GM23338 (cell line): Measurements from ENCODE around the gene OPRD1. TPM values are rescaled to one million over a fixed set of nuclear protein-coding genes. Genes with fewer than 3 reads are reported as not detected.

Experiments used
- ATAC-seq: fragments of 200-7000 bp; cut with Tn5 transposase; 3 replicates; pipeline ENCODE4 v1.9.1; 2020
- DNase-seq: peaks from one replicate; pipeline ENCODE4 v3.0.0-alpha.2; 2015; ENCODE audit warnings: low spot score
- H2AFZ ChIP-seq: fragments of 200-600 bp; sonication (generic); 2 replicates; pipeline ENCODE4 v1.8.0; 2016; ENCODE audit warnings: antibody characterized with exemption, mild to moderate bottlenecking, moderate library complexity
- H3F3A ChIP-seq: fragments of 200-600 bp; sonication (generic); replicated peaks from 2 replicates; pipeline ENCODE4 v1.8.0; 2017; ENCODE audit warnings: antibody characterized with exemption, mixed run types, low read depth
- H3K27ac ChIP-seq: fragments of 200-600 bp; sonication (generic); 2 replicates; pipeline ENCODE4 v1.6.1; 2016; ENCODE audit warnings: low read depth
- H3K27me3 ChIP-seq: fragments of 200-600 bp; sonication (generic); 2 replicates; pipeline ENCODE4 v1.8.0; 2016; ENCODE audit warnings: mild to moderate bottlenecking, mixed run types, moderate library complexity; ENCODE audit not compliant: insufficient read depth
- H3K36me3 ChIP-seq: fragments of 200-600 bp; sonication (generic); 2 replicates; pipeline ENCODE4 v1.8.0; 2016; ENCODE audit warnings: mild to moderate bottlenecking; ENCODE audit not compliant: insufficient read depth
- H3K4me1 ChIP-seq: fragments of 200-600 bp; sonication (generic); 2 replicates; pipeline ENCODE4 v1.8.0; 2016; ENCODE audit warnings: mild to moderate bottlenecking, moderate library complexity; ENCODE audit not compliant: insufficient read depth
- H3K4me2 ChIP-seq: fragments of 200-600 bp; sonication (generic); 2 replicates; pipeline ENCODE4 v1.7.1; 2017; ENCODE audit warnings: mixed run types
- H3K4me3 ChIP-seq: fragments of 200-600 bp; sonication (generic); 2 replicates; pipeline ENCODE4 v1.6.1; 2016; ENCODE audit warnings: mixed run types
- H3K79me2 ChIP-seq: fragments of 200-600 bp; sonication (generic); replicated peaks from 2 replicates; pipeline ENCODE4 v1.8.0; 2017; ENCODE audit warnings: mild to moderate bottlenecking; ENCODE audit not compliant: insufficient read depth
- H3K9me2 ChIP-seq: fragments of 200-600 bp; sonication (generic); 2 replicates; pipeline ENCODE4 v1.8.0; 2017; ENCODE audit not compliant: insufficient read depth
- H4K20me1 ChIP-seq: fragments of 200-600 bp; sonication (generic); replicated peaks from 2 replicates; pipeline ENCODE4 v1.8.0; 2017; ENCODE audit warnings: mild to moderate bottlenecking; ENCODE audit not compliant: insufficient read depth
- H3K27ac Mint-ChIP-seq: 2 replicates; pipeline ENCODE4 v1.8.0; 2020; ENCODE audit warnings: inconsistent platforms, mild to moderate bottlenecking, moderate library complexity, mixed read lengths
- H3K27me3 Mint-ChIP-seq: 3 replicates; pipeline ENCODE4 v1.8.0; 2022; ENCODE audit warnings: low read depth, mild to moderate bottlenecking, moderate library complexity, mixed read lengths, inconsistent platforms; ENCODE audit not compliant: insufficient read depth, poor library complexity
- H3K36me3 Mint-ChIP-seq: 3 replicates; pipeline ENCODE4 v1.8.0; 2021; ENCODE audit warnings: low read depth, mild to moderate bottlenecking, inconsistent platforms, moderate library complexity, mixed read lengths
- H3K4me1 Mint-ChIP-seq: 3 replicates; pipeline ENCODE4 v1.8.0; 2020; ENCODE audit warnings: mild to moderate bottlenecking, inconsistent platforms, mixed read lengths
- H3K4me3 Mint-ChIP-seq: 3 replicates; pipeline ENCODE4 v1.8.0; 2021; ENCODE audit warnings: moderate library complexity, mild to moderate bottlenecking, inconsistent platforms, mixed read lengths
- H3K9me3 Mint-ChIP-seq: 3 replicates; pipeline ENCODE4 v1.8.0; 2020; ENCODE audit warnings: moderate library complexity, mild to moderate bottlenecking, inconsistent platforms, mixed read lengths
- CREB1 ChIP-seq: fragments of 250-450 bp; sonication (Bioruptor Pico); IDR thresholded peaks from 2 replicates; pipeline ENCODE4 v1.5.0; 2020; ENCODE audit warnings: low read depth, mild to moderate bottlenecking, moderate library complexity
- JUNB ChIP-seq: IDR thresholded peaks from one replicate; pipeline ENCODE4 v1.6.1; 2016; ENCODE audit warnings: antibody characterized with exemption; ENCODE audit not compliant: unreplicated experiment
- NANOG ChIP-seq: IDR thresholded peaks from 2 replicates; pipeline ENCODE4 v1.6.1; 2016; ENCODE audit warnings: antibody characterized with exemption, borderline replicate concordance
- POLR2AphosphoS5 ChIP-seq: IDR thresholded peaks from 2 replicates; pipeline ENCODE4 v1.6.1; 2016; ENCODE audit warnings: antibody characterized with exemption, low read depth
- ZNF114 ChIP-seq: fragments of 250-450 bp; sonication (Bioruptor Pico); IDR thresholded peaks from 2 replicates; pipeline ENCODE4 v1.5.0; 2020; ENCODE audit warnings: mild to moderate bottlenecking, moderate library complexity
- ZNF331 ChIP-seq: fragments of 250-450 bp; sonication (Bioruptor Pico); IDR thresholded peaks from 2 replicates; pipeline ENCODE4 v1.5.0; 2020; ENCODE audit warnings: low read depth, mild to moderate bottlenecking, moderate library complexity
- polyA plus RNA-seq: library from polyadenylated mRNA; unstranded; fragments of >200 nt; fragmentation: Nextera tagmentation; extraction: Ambion mirVana; gene quantifications from 2 replicates; pipeline ENCODE4 v1.2.1, GENCODE V29; 2016
- total RNA-seq: library from RNA; depleted of rRNA; stranded (reverse); fragments of >200 nt; shearing (Covaris generic); gene quantifications from 2 replicates; pipeline ENCODE4 v1.2.3, GENCODE V29; 2014
- TF ChIP-seq, protein P1 (sequence below): IDR thresholded peaks from one replicate; pipeline ENCODE4 v1.6.1; 2018; ENCODE audit warnings: antibody characterized with exemption; ENCODE audit not compliant: unreplicated experiment
- TF ChIP-seq, protein P2 (sequence below): IDR thresholded peaks from 2 replicates; pipeline ENCODE4 v1.6.1; 2016; ENCODE audit warnings: antibody characterized with exemption
- TF ChIP-seq, protein P3 (sequence below), 2 experiments: fragments of 200-600 bp in 1 of 2; sonication (generic) in 1 of 2; conservative IDR thresholded peaks; 2 replicates each; pipeline versions ENCODE4 v1.5.1 to v1.6.1; 2016 to 2017; ENCODE audit warnings: antibody characterized with exemption in 2 of 2, low read depth in 2 of 2, mild to moderate bottlenecking in 2 of 2, moderate library complexity in 1 of 2
- TF ChIP-seq, protein P4 (sequence below): fragments of 250-450 bp; sonication (Bioruptor Pico); IDR thresholded peaks from 2 replicates; pipeline ENCODE4 v1.5.0; 2020; ENCODE audit warnings: mild to moderate bottlenecking, moderate library complexity

The OPRD1 gene
- total and polyA plus RNA-seq, 2 experiments from 2014 or later, result 0.55 to 2.3 TPM

DNA sequence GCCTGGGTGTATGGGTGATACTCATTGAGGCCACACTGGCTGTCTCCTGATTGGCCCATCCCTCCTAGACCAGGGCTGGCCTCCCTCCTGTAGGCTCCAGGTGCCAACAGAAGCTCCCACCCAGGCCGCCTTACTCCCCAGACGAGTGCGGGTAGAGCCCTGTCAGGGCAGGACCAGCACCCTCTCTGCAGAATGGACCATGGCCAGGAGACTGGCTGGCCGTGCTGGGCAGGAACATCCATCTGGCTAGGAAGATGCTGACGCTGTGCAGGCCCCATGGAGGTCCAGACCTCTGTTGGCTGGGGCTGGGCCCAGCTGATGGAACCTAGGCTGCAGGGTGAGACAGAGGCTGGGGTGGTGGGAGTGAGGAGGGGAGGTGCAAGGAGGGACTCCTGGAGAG, 77.4 kb downstream of the OPRD1 start:
- no peaks in the 10 kb centered on the region; the same call in 2 of the 3 replicates for H3K9me3 Mint-ChIP-seq
- TF ChIP-seq ZNF331, result no peak
- no peak for TF ChIP-seq JUNB
- ATAC-seq (no peak), DNase-seq (no peak)
- H3K4me1 Mint-ChIP-seq, result peaks cover 28% of the 10 kb centered on the region
- no peaks in the 10 kb centered on the region for H4K20me1 ChIP-seq
- peaks cover 19% of the 10 kb centered on the region for H3K27me3 Mint-ChIP-seq
- no peak overlapping the region for H3K27ac Mint-ChIP-seq
- H3K4me3 Mint-ChIP-seq, result no peak overlapping the region
- peaks cover 20% of the 10 kb centered on the region for H3K4me1 ChIP-seq
- H3K4me2 ChIP-seq, result no peak overlapping the region
- no peak overlapping the region for H3K4me3 ChIP-seq
- peaks cover 16% of the 10 kb centered on the region; the same call in 1 of the 2 replicates for H3K27me3 ChIP-seq
- no peaks in the 10 kb centered on the region for H3K36me3 Mint-ChIP-seq
- H3K36me3 ChIP-seq, result no peaks in the 10 kb centered on the region
- no peaks in the 10 kb centered on the region for H3K79me2 ChIP-seq
- H3F3A ChIP-seq, result peaks cover 11% of the 10 kb centered on the region
- no peak overlapping the region for H3K27ac ChIP-seq
- H3K9me2 ChIP-seq, result no peaks in the 10 kb centered on the region
- no peak overlapping the region for H2AFZ ChIP-seq

DNA sequence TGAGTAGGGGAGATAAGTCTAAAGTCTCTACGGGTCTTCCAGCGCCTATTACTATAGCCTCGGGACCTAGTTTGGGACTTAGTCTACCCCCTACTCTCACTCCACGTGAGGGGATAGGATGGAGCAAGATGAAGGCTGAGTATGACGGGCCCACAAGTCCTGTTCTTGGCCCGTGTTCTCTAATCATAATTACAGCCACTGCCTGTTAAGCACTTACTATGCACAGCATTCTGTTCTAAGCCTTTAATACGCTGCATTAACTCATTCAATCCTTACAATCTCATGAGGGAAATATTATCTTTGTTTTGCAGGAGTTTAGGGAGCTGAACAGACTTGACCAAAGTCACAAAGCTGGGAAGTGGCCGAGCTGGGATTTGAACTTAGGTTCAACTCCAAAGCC, 78.5 kb downstream of the OPRD1 start:
- Histone ChIP-seq H2AFZ (no peak overlapping the region), H3K27ac (no peak overlapping the region), H3K4me2 (no peak overlapping the region), H3K4me3 (no peak overlapping the region), H4K20me1 (no peaks in the 10 kb centered on the region), H3K36me3 (no peaks in the 10 kb centered on the region), H3F3A (peaks cover 10% of the 10 kb centered on the region; the same call in 1 of the 2 replicates), H3K79me2 (no peaks in the 10 kb centered on the region), H3K9me2 (no peaks in the 10 kb centered on the region), H3K4me1 (peaks cover 11% of the 10 kb centered on the region), H3K27me3 (peaks cover 16% of the 10 kb centered on the region; the same call in 1 of the 2 replicates)
- no peak for ATAC-seq
- H3K9me3 Mint-ChIP-seq, result no peaks in the 10 kb centered on the region; the same call in 2 of the 3 replicates
- H3K4me3 Mint-ChIP-seq, result no peak overlapping the region
- DNase-seq, result no peak
- H3K27me3 Mint-ChIP-seq, result peaks cover 16% of the 10 kb centered on the region
- no peak overlapping the region for H3K27ac Mint-ChIP-seq
- peaks cover 20% of the 10 kb centered on the region for H3K4me1 Mint-ChIP-seq
- no peaks in the 10 kb centered on the region for H3K36me3 Mint-ChIP-seq
- TF ChIP-seq, protein P1, sequence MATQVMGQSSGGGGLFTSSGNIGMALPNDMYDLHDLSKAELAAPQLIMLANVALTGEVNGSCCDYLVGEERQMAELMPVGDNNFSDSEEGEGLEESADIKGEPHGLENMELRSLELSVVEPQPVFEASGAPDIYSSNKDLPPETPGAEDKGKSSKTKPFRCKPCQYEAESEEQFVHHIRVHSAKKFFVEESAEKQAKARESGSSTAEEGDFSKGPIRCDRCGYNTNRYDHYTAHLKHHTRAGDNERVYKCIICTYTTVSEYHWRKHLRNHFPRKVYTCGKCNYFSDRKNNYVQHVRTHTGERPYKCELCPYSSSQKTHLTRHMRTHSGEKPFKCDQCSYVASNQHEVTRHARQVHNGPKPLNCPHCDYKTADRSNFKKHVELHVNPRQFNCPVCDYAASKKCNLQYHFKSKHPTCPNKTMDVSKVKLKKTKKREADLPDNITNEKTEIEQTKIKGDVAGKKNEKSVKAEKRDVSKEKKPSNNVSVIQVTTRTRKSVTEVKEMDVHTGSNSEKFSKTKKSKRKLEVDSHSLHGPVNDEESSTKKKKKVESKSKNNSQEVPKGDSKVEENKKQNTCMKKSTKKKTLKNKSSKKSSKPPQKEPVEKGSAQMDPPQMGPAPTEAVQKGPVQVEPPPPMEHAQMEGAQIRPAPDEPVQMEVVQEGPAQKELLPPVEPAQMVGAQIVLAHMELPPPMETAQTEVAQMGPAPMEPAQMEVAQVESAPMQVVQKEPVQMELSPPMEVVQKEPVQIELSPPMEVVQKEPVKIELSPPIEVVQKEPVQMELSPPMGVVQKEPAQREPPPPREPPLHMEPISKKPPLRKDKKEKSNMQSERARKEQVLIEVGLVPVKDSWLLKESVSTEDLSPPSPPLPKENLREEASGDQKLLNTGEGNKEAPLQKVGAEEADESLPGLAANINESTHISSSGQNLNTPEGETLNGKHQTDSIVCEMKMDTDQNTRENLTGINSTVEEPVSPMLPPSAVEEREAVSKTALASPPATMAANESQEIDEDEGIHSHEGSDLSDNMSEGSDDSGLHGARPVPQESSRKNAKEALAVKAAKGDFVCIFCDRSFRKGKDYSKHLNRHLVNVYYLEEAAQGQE, result no peak
- TF ChIP-seq, protein P2, sequence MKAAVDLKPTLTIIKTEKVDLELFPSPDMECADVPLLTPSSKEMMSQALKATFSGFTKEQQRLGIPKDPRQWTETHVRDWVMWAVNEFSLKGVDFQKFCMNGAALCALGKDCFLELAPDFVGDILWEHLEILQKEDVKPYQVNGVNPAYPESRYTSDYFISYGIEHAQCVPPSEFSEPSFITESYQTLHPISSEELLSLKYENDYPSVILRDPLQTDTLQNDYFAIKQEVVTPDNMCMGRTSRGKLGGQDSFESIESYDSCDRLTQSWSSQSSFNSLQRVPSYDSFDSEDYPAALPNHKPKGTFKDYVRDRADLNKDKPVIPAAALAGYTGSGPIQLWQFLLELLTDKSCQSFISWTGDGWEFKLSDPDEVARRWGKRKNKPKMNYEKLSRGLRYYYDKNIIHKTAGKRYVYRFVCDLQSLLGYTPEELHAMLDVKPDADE, result no peak
- TF ChIP-seq ZNF114 (CRISPR knock-in tag) (no peak), CREB1 (CRISPR knock-in tag) (no peak), NANOG (no peak), JUNB (no peak), POLR2AphosphoS5 (no peak)
- TF ChIP-seq, protein P3, sequence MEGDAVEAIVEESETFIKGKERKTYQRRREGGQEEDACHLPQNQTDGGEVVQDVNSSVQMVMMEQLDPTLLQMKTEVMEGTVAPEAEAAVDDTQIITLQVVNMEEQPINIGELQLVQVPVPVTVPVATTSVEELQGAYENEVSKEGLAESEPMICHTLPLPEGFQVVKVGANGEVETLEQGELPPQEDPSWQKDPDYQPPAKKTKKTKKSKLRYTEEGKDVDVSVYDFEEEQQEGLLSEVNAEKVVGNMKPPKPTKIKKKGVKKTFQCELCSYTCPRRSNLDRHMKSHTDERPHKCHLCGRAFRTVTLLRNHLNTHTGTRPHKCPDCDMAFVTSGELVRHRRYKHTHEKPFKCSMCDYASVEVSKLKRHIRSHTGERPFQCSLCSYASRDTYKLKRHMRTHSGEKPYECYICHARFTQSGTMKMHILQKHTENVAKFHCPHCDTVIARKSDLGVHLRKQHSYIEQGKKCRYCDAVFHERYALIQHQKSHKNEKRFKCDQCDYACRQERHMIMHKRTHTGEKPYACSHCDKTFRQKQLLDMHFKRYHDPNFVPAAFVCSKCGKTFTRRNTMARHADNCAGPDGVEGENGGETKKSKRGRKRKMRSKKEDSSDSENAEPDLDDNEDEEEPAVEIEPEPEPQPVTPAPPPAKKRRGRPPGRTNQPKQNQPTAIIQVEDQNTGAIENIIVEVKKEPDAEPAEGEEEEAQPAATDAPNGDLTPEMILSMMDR (conservative IDR thresholded peaks at IDR 0.05; ENCODE audit: low read depth in 2 of 2), result no peak
- TF ChIP-seq, protein P4, sequence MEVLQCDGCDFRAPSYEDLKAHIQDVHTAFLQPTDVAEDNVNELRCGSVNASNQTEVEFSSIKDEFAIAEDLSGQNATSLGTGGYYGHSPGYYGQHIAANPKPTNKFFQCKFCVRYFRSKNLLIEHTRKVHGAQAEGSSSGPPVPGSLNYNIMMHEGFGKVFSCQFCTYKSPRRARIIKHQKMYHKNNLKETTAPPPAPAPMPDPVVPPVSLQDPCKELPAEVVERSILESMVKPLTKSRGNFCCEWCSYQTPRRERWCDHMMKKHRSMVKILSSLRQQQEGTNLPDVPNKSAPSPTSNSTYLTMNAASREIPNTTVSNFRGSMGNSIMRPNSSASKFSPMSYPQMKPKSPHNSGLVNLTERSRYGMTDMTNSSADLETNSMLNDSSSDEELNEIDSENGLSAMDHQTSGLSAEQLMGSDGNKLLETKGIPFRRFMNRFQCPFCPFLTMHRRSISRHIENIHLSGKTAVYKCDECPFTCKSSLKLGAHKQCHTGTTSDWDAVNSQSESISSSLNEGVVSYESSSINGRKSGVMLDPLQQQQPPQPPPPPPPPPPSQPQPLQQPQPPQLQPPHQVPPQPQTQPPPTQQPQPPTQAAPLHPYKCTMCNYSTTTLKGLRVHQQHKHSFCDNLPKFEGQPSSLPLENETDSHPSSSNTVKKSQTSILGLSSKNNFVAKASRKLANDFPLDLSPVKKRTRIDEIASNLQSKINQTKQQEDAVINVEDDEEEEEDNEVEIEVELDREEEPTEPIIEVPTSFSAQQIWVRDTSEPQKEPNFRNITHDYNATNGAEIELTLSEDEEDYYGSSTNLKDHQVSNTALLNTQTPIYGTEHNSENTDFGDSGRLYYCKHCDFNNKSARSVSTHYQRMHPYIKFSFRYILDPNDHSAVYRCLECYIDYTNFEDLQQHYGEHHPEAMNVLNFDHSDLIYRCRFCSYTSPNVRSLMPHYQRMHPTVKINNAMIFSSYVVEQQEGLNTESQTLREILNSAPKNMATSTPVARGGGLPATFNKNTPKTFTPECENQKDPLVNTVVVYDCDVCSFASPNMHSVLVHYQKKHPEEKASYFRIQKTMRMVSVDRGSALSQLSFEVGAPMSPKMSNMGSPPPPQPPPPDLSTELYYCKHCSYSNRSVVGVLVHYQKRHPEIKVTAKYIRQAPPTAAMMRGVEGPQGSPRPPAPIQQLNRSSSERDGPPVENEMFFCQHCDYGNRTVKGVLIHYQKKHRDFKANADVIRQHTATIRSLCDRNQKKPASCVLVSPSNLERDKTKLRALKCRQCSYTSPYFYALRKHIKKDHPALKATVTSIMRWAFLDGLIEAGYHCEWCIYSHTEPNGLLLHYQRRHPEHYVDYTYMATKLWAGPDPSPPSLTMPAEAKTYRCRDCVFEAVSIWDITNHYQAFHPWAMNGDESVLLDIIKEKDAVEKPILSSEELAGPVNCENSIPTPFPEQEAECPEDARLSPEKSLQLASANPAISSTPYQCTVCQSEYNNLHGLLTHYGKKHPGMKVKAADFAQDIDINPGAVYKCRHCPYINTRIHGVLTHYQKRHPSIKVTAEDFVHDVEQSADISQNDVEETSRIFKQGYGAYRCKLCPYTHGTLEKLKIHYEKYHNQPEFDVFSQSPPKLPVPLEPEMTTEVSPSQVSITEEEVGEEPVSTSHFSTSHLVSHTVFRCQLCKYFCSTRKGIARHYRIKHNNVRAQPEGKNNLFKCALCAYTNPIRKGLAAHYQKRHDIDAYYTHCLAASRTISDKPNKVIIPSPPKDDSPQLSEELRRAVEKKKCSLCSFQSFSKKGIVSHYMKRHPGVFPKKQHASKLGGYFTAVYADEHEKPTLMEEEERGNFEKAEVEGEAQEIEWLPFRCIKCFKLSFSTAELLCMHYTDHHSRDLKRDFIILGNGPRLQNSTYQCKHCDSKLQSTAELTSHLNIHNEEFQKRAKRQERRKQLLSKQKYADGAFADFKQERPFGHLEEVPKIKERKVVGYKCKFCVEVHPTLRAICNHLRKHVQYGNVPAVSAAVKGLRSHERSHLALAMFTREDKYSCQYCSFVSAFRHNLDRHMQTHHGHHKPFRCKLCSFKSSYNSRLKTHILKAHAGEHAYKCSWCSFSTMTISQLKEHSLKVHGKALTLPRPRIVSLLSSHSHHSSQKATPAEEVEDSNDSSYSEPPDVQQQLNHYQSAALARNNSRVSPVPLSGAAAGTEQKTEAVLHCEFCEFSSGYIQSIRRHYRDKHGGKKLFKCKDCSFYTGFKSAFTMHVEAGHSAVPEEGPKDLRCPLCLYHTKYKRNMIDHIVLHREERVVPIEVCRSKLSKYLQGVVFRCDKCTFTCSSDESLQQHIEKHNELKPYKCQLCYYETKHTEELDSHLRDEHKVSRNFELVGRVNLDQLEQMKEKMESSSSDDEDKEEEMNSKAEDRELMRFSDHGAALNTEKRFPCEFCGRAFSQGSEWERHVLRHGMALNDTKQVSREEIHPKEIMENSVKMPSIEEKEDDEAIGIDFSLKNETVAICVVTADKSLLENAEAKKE, result no peak
